ENCODE results near the gene HSP90AA1. TPM values are rescaled to one million over a fixed set of nuclear protein-coding genes. Genes with fewer than 3 reads are reported as not detected.

Gene HSP90AA1
- total RNA-seq, 2 experiments from 2014 or later = 1,286 to 1,366 TPM

GRCh38 chr14:102058961-102059360 is 27.9 kb downstream of the HSP90AA1 start:
- DNase-seq = no peak
- Mint-ChIP-seq H3K36me3 (ENCODE audit: low read depth) (no peaks in the 10 kb centered on the region), H3K4me3 (no peak overlapping the region), H3K27me3 (ENCODE audit: low read depth) (no peaks in the 10 kb centered on the region), H3K27ac (no peak overlapping the region), H3K9me3 (no peaks in the 10 kb centered on the region), H3K4me1 (ENCODE audit: low read depth) (no peaks in the 10 kb centered on the region)
- intact Hi-C loops (cut with micrococcal nuclease) = no loop called here
- CTCF ChIA-PET = no interaction called here

- DNase-seq = no peak
- H3K27ac Mint-ChIP-seq = no peak overlapping the region
- intact Hi-C loops (cut with micrococcal nuclease) = no loop called here
- CTCF ChIA-PET = no interaction called here
- H3K27me3 Mint-ChIP-seq (ENCODE audit: low read depth) = no peaks in the 10 kb centered on the region
- H3K9me3 Mint-ChIP-seq = no peaks in the 10 kb centered on the region
- no peaks in the 10 kb centered on the region for H3K4me1 Mint-ChIP-seq (ENCODE audit: low read depth)
- H3K36me3 Mint-ChIP-seq (ENCODE audit: low read depth) = no peaks in the 10 kb centered on the region
- no peak overlapping the region for H3K4me3 Mint-ChIP-seq
These were observed 28.7 kb downstream of the HSP90AA1 start for GRCh38 chr14:102058146-102058545.

GRCh38 chr14:102057480-102058114 is 29.2 kb downstream of the HSP90AA1 start:
- Mint-ChIP-seq H3K4me1 (ENCODE audit: low read depth) (no peaks in the 10 kb centered on the region), H3K9me3 (no peaks in the 10 kb centered on the region), H3K4me3 (no peak overlapping the region), H3K27ac (no peak overlapping the region), H3K27me3 (ENCODE audit: low read depth) (no peaks in the 10 kb centered on the region), H3K36me3 (ENCODE audit: low read depth) (no peaks in the 10 kb centered on the region)
- CTCF ChIA-PET = no interaction called here
- no peak for DNase-seq
- intact Hi-C loops (cut with micrococcal nuclease) = no loop called here

- Mint-ChIP-seq H3K4me3 (no peak overlapping the region), H3K27ac (no peak overlapping the region), H3K27me3 (ENCODE audit: low read depth) (no peaks in the 10 kb centered on the region), H3K36me3 (ENCODE audit: low read depth) (peaks cover 2% of the 10 kb centered on the region), H3K9me3 (no peaks in the 10 kb centered on the region), H3K4me1 (ENCODE audit: low read depth) (no peaks in the 10 kb centered on the region)
- no peak for DNase-seq
- intact Hi-C loops (cut with micrococcal nuclease) = no loop called here
- CTCF ChIA-PET = no interaction called here
These were observed 30.0 kb downstream of the HSP90AA1 start for GRCh38 chr14:102056694-102057442.

GRCh38 chr14:102055181-102055901 is 31.5 kb downstream of the HSP90AA1 start:
- CTCF ChIA-PET = no interaction called here
- Mint-ChIP-seq H3K9me3 (no peaks in the 10 kb centered on the region), H3K27me3 (ENCODE audit: low read depth) (no peaks in the 10 kb centered on the region), H3K27ac (no peak overlapping the region), H3K4me3 (no peak overlapping the region), H3K4me1 (ENCODE audit: low read depth) (no peaks in the 10 kb centered on the region), H3K36me3 (ENCODE audit: low read depth) (peaks cover 9% of the 10 kb centered on the region)
- intact Hi-C loops (cut with micrococcal nuclease) = no loop called here
- DNase-seq = no peak

GRCh38 chr14:102052522-102052921 is 34.3 kb downstream of the HSP90AA1 start:
- CTCF ChIA-PET = no interaction called here
- Mint-ChIP-seq H3K4me1 (ENCODE audit: low read depth) (no peaks in the 10 kb centered on the region), H3K36me3 (ENCODE audit: low read depth) (peaks cover 24% of the 10 kb centered on the region), H3K9me3 (no peaks in the 10 kb centered on the region), H3K27me3 (ENCODE audit: low read depth) (no peaks in the 10 kb centered on the region), H3K27ac (no peak overlapping the region), H3K4me3 (no peak overlapping the region)
- intact Hi-C loops (cut with micrococcal nuclease) = no loop called here
- DNase-seq = no peak

GRCh38 chr14:102050625-102051024 is 36.2 kb downstream of the HSP90AA1 start:
- no peak for DNase-seq
- no peak overlapping the region for H3K4me3 Mint-ChIP-seq
- no peaks in the 10 kb centered on the region for H3K4me1 Mint-ChIP-seq (ENCODE audit: low read depth)
- H3K27ac Mint-ChIP-seq = no peak overlapping the region
- CTCF ChIA-PET = interaction anchor here (1.5 kb wide), 1 partner anchor 263 kb away, joined by 3 read pairs; no protein-coding TSS in a partner anchor
- peaks cover 27% of the 10 kb centered on the region for H3K36me3 Mint-ChIP-seq (ENCODE audit: low read depth)
- H3K27me3 Mint-ChIP-seq (ENCODE audit: low read depth) = no peaks in the 10 kb centered on the region
- no peaks in the 10 kb centered on the region for H3K9me3 Mint-ChIP-seq
- intact Hi-C loops (cut with micrococcal nuclease) = no loop called here

- CTCF ChIA-PET = interaction anchor here (1.3 kb wide), 1 partner anchor 47 kb away, joined by 3 read pairs; no protein-coding TSS in a partner anchor
- intact Hi-C loops (cut with micrococcal nuclease) = no loop called here
- H3K9me3 Mint-ChIP-seq = no peaks in the 10 kb centered on the region
- no peak overlapping the region for H3K27ac Mint-ChIP-seq
- H3K36me3 Mint-ChIP-seq (ENCODE audit: low read depth) = peaks cover 27% of the 10 kb centered on the region
- H3K4me1 Mint-ChIP-seq (ENCODE audit: low read depth) = no peaks in the 10 kb centered on the region
- no peaks in the 10 kb centered on the region for H3K27me3 Mint-ChIP-seq (ENCODE audit: low read depth)
- DNase-seq = no peak
- no peak overlapping the region for H3K4me3 Mint-ChIP-seq
These were observed 36.8 kb downstream of the HSP90AA1 start for GRCh38 chr14:102050026-102050405.

- no peaks in the 10 kb centered on the region for H3K9me3 Mint-ChIP-seq
- H3K36me3 Mint-ChIP-seq (ENCODE audit: low read depth) = peaks cover 29% of the 10 kb centered on the region
- no peak for DNase-seq
- no peak overlapping the region for H3K4me3 Mint-ChIP-seq
- CTCF ChIA-PET = interaction anchor here (1.3 kb wide), 1 partner anchor 47 kb away, joined by 3 read pairs; no protein-coding TSS in a partner anchor
- intact Hi-C loops (cut with micrococcal nuclease) = loop anchor here (5.0 kb wide), 2 partner anchors 48 to 263 kb away; no protein-coding TSS in a partner anchor
- H3K27me3 Mint-ChIP-seq (ENCODE audit: low read depth) = no peaks in the 10 kb centered on the region
- H3K4me1 Mint-ChIP-seq (ENCODE audit: low read depth) = no peaks in the 10 kb centered on the region
- H3K27ac Mint-ChIP-seq = no peak overlapping the region
These were observed 37.4 kb downstream of the HSP90AA1 start for GRCh38 chr14:102049258-102050025.

GRCh38 chr14:102047808-102048540 is 38.9 kb downstream of the HSP90AA1 start:
- CTCF ChIA-PET = interaction anchor here (1.7 kb wide), 1 partner anchor 266 kb away, joined by 4 read pairs; no protein-coding TSS in a partner anchor
- intact Hi-C loops (cut with micrococcal nuclease) = loop anchor here (5.0 kb wide), 2 partner anchors 49 to 264 kb away; no protein-coding TSS in a partner anchor
- H3K27ac Mint-ChIP-seq = no peak overlapping the region

More at GRCh38 chr14:102047808-102048540, 38.9 kb downstream of the HSP90AA1 start:
- no peak for DNase-seq
- H3K36me3 Mint-ChIP-seq (ENCODE audit: low read depth) = peaks cover 35% of the 10 kb centered on the region
- H3K4me3 Mint-ChIP-seq = no peak overlapping the region
- no peaks in the 10 kb centered on the region for H3K4me1 Mint-ChIP-seq (ENCODE audit: low read depth)
- H3K9me3 Mint-ChIP-seq = no peaks in the 10 kb centered on the region
- H3K27me3 Mint-ChIP-seq (ENCODE audit: low read depth) = no peaks in the 10 kb centered on the region

Data from activated naive CD4-positive, alpha-beta T cell treated with anti-CD3 and anti-CD28 coated beads for 36 hours (primary cell).